NCI-H82 treated with DMSO at 0.1 percent for 48 hours (cell line): ENCODE measurements around the gene LMLN.
"Not testable (repeated sequence)": the region's sequence is repeated elsewhere in the genome, so short reads cannot be mapped to it uniquely, and the experiment has no call there.

Experiments used
- DNase-seq: peaks from one replicate; lab custom pipeline; 2025; ENCODE audit not compliant: unreplicated experiment; lab: John Stamatoyannopoulos, UW

LMLN gene

GRCh38 chr3:197956626-197956988 lies 3.4 kb upstream of the LMLN start:
- DNase-seq: no peak

- DNase-seq: no peak
Observed at GRCh38 chr3:197957790-197958133, 2.3 kb upstream of the LMLN start.

GRCh38 chr3:197958346-197958745 lies 1.7 kb upstream of the LMLN start:
- no peak for DNase-seq

- not testable (repeated sequence) for DNase-seq
Observed at GRCh38 chr3:197958848-197959247, 1.2 kb upstream of the LMLN start.

GRCh38 chr3:197959500-197959890 lies 522 bp upstream of the LMLN start:
- DNase-seq: no peak

- no peak for DNase-seq
Observed at GRCh38 chr3:197960694-197961581, 921 bp downstream of the LMLN start.

- no peak for DNase-seq
Observed at GRCh38 chr3:197961582-197961945, 1.5 kb downstream of the LMLN start.

GRCh38 chr3:197963019-197963637 lies 3.1 kb downstream of the LMLN start:
- no peak for DNase-seq

- DNase-seq: not testable (repeated sequence)
Observed at GRCh38 chr3:197967337-197967989, 7.4 kb downstream of the LMLN start.

- DNase-seq: no peak
Observed at GRCh38 chr3:197970588-197970987, 10.6 kb downstream of the LMLN start.

- no peak for DNase-seq
Observed at GRCh38 chr3:197974016-197974415, 14.0 kb downstream of the LMLN start.

- DNase-seq: no peak
Observed at GRCh38 chr3:197975311-197975710, 15.3 kb downstream of the LMLN start.

- no peak for DNase-seq
Observed at GRCh38 chr3:197983076-197983475, 23.1 kb downstream of the LMLN start.

- DNase-seq: no peak
Observed at GRCh38 chr3:197989651-197990050, 29.6 kb downstream of the LMLN start.

- no peak for DNase-seq
Observed at GRCh38 chr3:197994736-197995135, 34.7 kb downstream of the LMLN start.

GRCh38 chr3:197996855-197997254 lies 36.8 kb downstream of the LMLN start:
- DNase-seq: no peak

GRCh38 chr3:197997936-197998335 lies 37.9 kb downstream of the LMLN start:
- no peak for DNase-seq

GRCh38 chr3:198017090-198017489 lies 57.1 kb downstream of the LMLN start:
- no peak for DNase-seq

GRCh38 chr3:198018416-198018815 lies 58.4 kb downstream of the LMLN start:
- DNase-seq: no peak

- DNase-seq: no peak
Observed at GRCh38 chr3:198019115-198019514, 59.1 kb downstream of the LMLN start.

GRCh38 chr3:198021320-198021719 lies 61.3 kb downstream of the LMLN start:
- DNase-seq: no peak

GRCh38 chr3:198022604-198023003 lies 62.6 kb downstream of the LMLN start:
- no peak for DNase-seq
